ENCODE data around the gene MYO1E. TPM values are rescaled to one million over a fixed set of nuclear protein-coding genes. Genes with fewer than 3 reads are reported as not detected.

The MYO1E gene
- polyA plus RNA-seq, 1 donor from 2014 or later: 0.38 TPM

GRCh38 chr15:59180945-59181600, 191.6 kb downstream of the MYO1E start:
- H3K4me3 ChIP-seq (ENCODE audit: low read length): no peak overlapping the region
- no peaks in the 10 kb centered on the region for H3K9me2 ChIP-seq (ENCODE audit: insufficient read depth, low read length)
- no peak overlapping the region for H2AFZ ChIP-seq (ENCODE audit: low read depth, low read length)
- no peaks in the 10 kb centered on the region for H3K36me3 ChIP-seq (ENCODE audit: insufficient read depth, low read length)
- H3K27ac ChIP-seq (ENCODE audit: low read length): no peak overlapping the region
- H4K20me1 ChIP-seq (ENCODE audit: insufficient read depth): no peaks in the 10 kb centered on the region
- no peak for TF ChIP-seq CTCF (IDR thresholded peaks at IDR 0.05; ENCODE audit: poor library complexity, severe bottlenecking)
- no peak for TF ChIP-seq POLR2AphosphoS5 (IDR thresholded peaks at IDR 0.05)
- TF ChIP-seq TAF1 (IDR thresholded peaks at IDR 0.05; ENCODE audit: low read depth): no peak
- no peak for TF ChIP-seq EZH2 (IDR thresholded peaks at IDR 0.05; ENCODE audit: borderline replicate concordance, insufficient read depth, low read length, poor library complexity, severe bottlenecking)
- no peak for TF ChIP-seq SMC3 (conservative IDR thresholded peaks at IDR 0.05; ENCODE audit: poor library complexity)
- TF ChIP-seq MXI1 (conservative IDR thresholded peaks at IDR 0.05; ENCODE audit: poor library complexity, severe bottlenecking): no peak
- no peak for TF ChIP-seq EP300 (conservative IDR thresholded peaks at IDR 0.05; ENCODE audit: poor library complexity, severe bottlenecking)
- TF ChIP-seq RAD21 (conservative IDR thresholded peaks at IDR 0.05): no peak
- no peak for TF ChIP-seq REST (IDR thresholded peaks at IDR 0.05; ENCODE audit: borderline replicate concordance)
- H3K79me2 ChIP-seq (replicated peaks; ENCODE audit: insufficient read depth, low read length): no peaks in the 10 kb centered on the region
- H3F3A ChIP-seq (ENCODE audit: insufficient read depth, low read length, poor library complexity, severe bottlenecking): no peaks in the 10 kb centered on the region
- H3K4me2 ChIP-seq (ENCODE audit: low read length): no peak overlapping the region
- no peak overlapping the region for H3K9ac ChIP-seq (ENCODE audit: low read length)
- peaks cover 3% of the 10 kb centered on the region for H3K9me3 ChIP-seq (ENCODE audit: low read length)
- H3K27me3 ChIP-seq (ENCODE audit: insufficient read depth, low read depth, low read length): no peaks in the 10 kb centered on the region

GRCh38 chr15:59179717-59180116, 193.0 kb downstream of the MYO1E start:
- Histone ChIP-seq H3K4me2 (ENCODE audit: low read length) (no peak overlapping the region), H3K36me3 (ENCODE audit: insufficient read depth, low read length) (no peaks in the 10 kb centered on the region), H3K27ac (ENCODE audit: low read length) (no peak overlapping the region), H3K27me3 (ENCODE audit: insufficient read depth, low read depth, low read length) (no peaks in the 10 kb centered on the region), H2AFZ (ENCODE audit: low read depth, low read length) (no peak overlapping the region), H3K9me3 (ENCODE audit: low read length) (peaks cover 3% of the 10 kb centered on the region), H3K9me2 (ENCODE audit: insufficient read depth, low read length) (no peaks in the 10 kb centered on the region), H3F3A (ENCODE audit: insufficient read depth, low read length, poor library complexity, severe bottlenecking) (no peaks in the 10 kb centered on the region), H3K4me3 (ENCODE audit: low read length) (no peak overlapping the region), H3K9ac (ENCODE audit: low read length) (no peak overlapping the region), H4K20me1 (ENCODE audit: insufficient read depth) (no peaks in the 10 kb centered on the region), H3K79me2 (replicated peaks; ENCODE audit: insufficient read depth, low read length) (no peaks in the 10 kb centered on the region)
- no peak for TF ChIP-seq REST (IDR thresholded peaks at IDR 0.05; ENCODE audit: borderline replicate concordance)
- TF ChIP-seq EZH2 (IDR thresholded peaks at IDR 0.05; ENCODE audit: borderline replicate concordance, insufficient read depth, low read length, poor library complexity, severe bottlenecking): no peak
- TF ChIP-seq RAD21 (conservative IDR thresholded peaks at IDR 0.05): no peak
- TF ChIP-seq MXI1 (conservative IDR thresholded peaks at IDR 0.05; ENCODE audit: poor library complexity, severe bottlenecking): no peak
- TF ChIP-seq POLR2AphosphoS5 (IDR thresholded peaks at IDR 0.05): no peak
- no peak for TF ChIP-seq EP300 (conservative IDR thresholded peaks at IDR 0.05; ENCODE audit: poor library complexity, severe bottlenecking)
- TF ChIP-seq SMC3 (conservative IDR thresholded peaks at IDR 0.05; ENCODE audit: poor library complexity): no peak
- no peak for TF ChIP-seq CTCF (IDR thresholded peaks at IDR 0.05; ENCODE audit: poor library complexity, severe bottlenecking)
- no peak for TF ChIP-seq TAF1 (IDR thresholded peaks at IDR 0.05; ENCODE audit: low read depth)
